HCT116 (cell line): ENCODE data around the gene EPHA2. TPM values are rescaled to one million over a fixed set of nuclear protein-coding genes. Genes with fewer than 3 reads are reported as not detected.

Experiments used
- ATAC-seq: fragments of 200-7000 bp; cut with Tn5 transposase; 2 replicates; pipeline ENCODE4 v1.9.1; 2020; ENCODE audit warnings: mild to moderate bottlenecking, moderate library complexity
- BruUV-seq: library from RNA; stranded (reverse); fragments of 400-500 nt; replicated peaks from 2 replicates; lab custom pipeline; 2021; lab: Mats Ljungman, UMichigan
- CTCF ChIA-PET: fragments of 300-600 bp; sonication (Branson Sonifier 250); formaldehyde crosslinking; loops from one replicate; lab custom pipeline; 2021; ENCODE audit warnings: antibody characterized with exemption; lab: Charles Lee
- POLR2A ChIA-PET: fragments of 300-600, 350-600 bp; sonication (Branson Sonifier 250); formaldehyde crosslinking; loops from one replicate; lab custom pipeline; 2021; ENCODE audit warnings: antibody characterized with exemption; lab: Charles Lee
- RAD21 ChIA-PET, 2 experiments: fragments of 300-600 bp; sonication (Branson Sonifier 250); formaldehyde crosslinking; loops; one replicate each; lab custom pipeline; 2023; ENCODE audit warnings: low total read pairs in 2 of 2; ENCODE audit not compliant: uncharacterized antibody in 2 of 2, unreplicated experiment in 2 of 2, low non-redundant PET in 1 of 2; lab: Charles Lee
- DNase-seq: peaks from one replicate; pipeline ENCODE4 v3.0.0-alpha.2; 2010; ENCODE audit warnings: low read depth, low spot score
- H2AFZ ChIP-seq: fragments of 200-600 bp; shearing (Covaris generic), sonication (generic); 2 replicates; pipeline ENCODE4 v1.6.1; 2017; ENCODE audit warnings: low read depth, mixed run types, mixed read lengths, antibody characterized with exemption, low read length; ENCODE audit not compliant: poor library complexity, severe bottlenecking
- H3K27ac ChIP-seq: 2 replicates; pipeline ENCODE4 v1.5.1; 2012; ENCODE audit warnings: low read depth, low read length
- H3K27me3 ChIP-seq: fragments of 200-600 bp; sonication (generic); 2 replicates; pipeline ENCODE4 v1.6.1; 2016; ENCODE audit warnings: mixed run types, low read length, mixed read lengths; ENCODE audit not compliant: insufficient read depth
- H3K36me3 ChIP-seq, 2 experiments: fragments of 200-500 bp in 1 of 2; fragments of 200-600 bp in 1 of 2; sonication (Bioruptor generic) in 1 of 2; sonication (generic) in 1 of 2; 2 replicates each; pipeline versions ENCODE4 v1.5.1 to v1.6.1; 2014 to 2016; ENCODE audit warnings: low read length in 2 of 2, inconsistent platforms in 1 of 2, mixed read lengths in 1 of 2, mixed run types in 1 of 2; ENCODE audit not compliant: insufficient read depth in 2 of 2, control insufficient read depth in 1 of 2
- H3K4me1 ChIP-seq, 2 experiments: fragments of 200-600 bp in 1 of 2; sonication (generic) in 1 of 2; 2 replicates each; pipeline versions ENCODE4 v1.5.1 to v1.6.1; 2012 to 2017; ENCODE audit warnings: low read length in 2 of 2, inconsistent platforms in 1 of 2, mild to moderate bottlenecking in 1 of 2, mixed read lengths in 1 of 2, mixed run types in 1 of 2, moderate library complexity in 1 of 2; ENCODE audit not compliant: insufficient read depth in 2 of 2, control insufficient read depth in 1 of 2
- H3K4me2 ChIP-seq: fragments of 200-600 bp; sonication (generic); 2 replicates; pipeline ENCODE4 v1.6.1; 2017; ENCODE audit warnings: mixed run types, low read length, mixed read lengths
- H3K4me3 ChIP-seq, 2 experiments: fragments of 200-600 bp in 1 of 2; sonication (generic) in 1 of 2; replicated peaks in 1 of 2; 2 replicates each; pipeline ENCODE4 v1.5.1; 2011 to 2016; ENCODE audit warnings: low read length in 2 of 2, control low read depth in 1 of 2, low read depth in 1 of 2, mild to moderate bottlenecking in 1 of 2, mixed read lengths in 1 of 2, mixed run types in 1 of 2
- H3K79me2 ChIP-seq: fragments of 200-600 bp; sonication (generic); 2 replicates; pipeline ENCODE4 v1.6.1; 2017; ENCODE audit warnings: mild to moderate bottlenecking, mixed run types, low read length, moderate library complexity, mixed read lengths; ENCODE audit not compliant: insufficient read depth
- H3K9ac ChIP-seq: fragments of 200-600 bp; sonication (generic); 2 replicates; pipeline ENCODE4 v1.6.1; 2016; ENCODE audit warnings: low read length, mixed read lengths
- H3K9me2 ChIP-seq: fragments of 200-600 bp; sonication (generic), shearing (Covaris generic); 2 replicates; pipeline ENCODE4 v1.6.1; 2017; ENCODE audit warnings: mixed run types, mild to moderate bottlenecking, moderate library complexity; ENCODE audit not compliant: insufficient read depth
- H3K9me3 ChIP-seq, 2 experiments: fragments of 200-500 bp in 1 of 2; fragments of 200-600 bp in 1 of 2; sonication (Bioruptor generic) in 1 of 2; sonication (generic) in 1 of 2; 2 replicates each; pipeline ENCODE4 v1.6.1; 2014 to 2017; ENCODE audit warnings: low read length in 2 of 2, mixed read lengths in 2 of 2, inconsistent platforms in 1 of 2, low read depth in 1 of 2, mild to moderate bottlenecking in 1 of 2, mixed run types in 1 of 2, moderate library complexity in 1 of 2; ENCODE audit not compliant: control insufficient read depth in 1 of 2, insufficient read depth in 1 of 2
- H4K20me1 ChIP-seq: fragments of 200-600 bp; sonication (generic), shearing (Covaris generic); 2 replicates; pipeline ENCODE4 v1.6.1; 2017; ENCODE audit warnings: mixed run types, mild to moderate bottlenecking, moderate library complexity; ENCODE audit not compliant: insufficient read depth
- ELF1 ChIP-seq: IDR thresholded peaks from 2 replicates; pipeline ENCODE4 v1.6.1; 2012; ENCODE audit warnings: low read depth, borderline replicate concordance
- EZH2phosphoT487 ChIP-seq: fragments of 200-600 bp; IDR thresholded peaks from 2 replicates; pipeline ENCODE4 v1.6.1; 2018; ENCODE audit warnings: antibody characterized with exemption, borderline replicate concordance
- FOSL1 ChIP-seq: IDR thresholded peaks from 2 replicates; pipeline ENCODE4 v1.6.1; 2012; ENCODE audit warnings: low read depth
- JUND ChIP-seq: IDR thresholded peaks from 2 replicates; pipeline ENCODE4 v1.6.1; 2012
- POLR2AphosphoS5 ChIP-seq: IDR thresholded peaks from 2 replicates; pipeline ENCODE4 v1.6.1; 2011; ENCODE audit warnings: mild to moderate bottlenecking, low read depth, low read length, moderate library complexity
- RAD21 ChIP-seq: IDR thresholded peaks from 2 replicates; pipeline ENCODE4 v1.6.1; 2012; ENCODE audit warnings: low read depth, mild to moderate bottlenecking
- SP1 ChIP-seq: IDR thresholded peaks from 2 replicates; pipeline ENCODE4 v1.6.1; 2012; ENCODE audit warnings: low read depth
- SRF ChIP-seq: IDR thresholded peaks from 2 replicates; pipeline ENCODE4 v1.6.1; 2012; ENCODE audit warnings: low read depth
- TCF7L2 ChIP-seq: IDR thresholded peaks from 2 replicates; pipeline ENCODE4 v1.7.0; 2011; ENCODE audit warnings: borderline replicate concordance, inconsistent platforms; ENCODE audit not compliant: insufficient read depth, insufficient read length; ENCODE audit errors: extremely low read depth
- YY1 ChIP-seq: IDR thresholded peaks from 2 replicates; pipeline ENCODE4 v1.6.1; 2011; ENCODE audit warnings: low read length, low read depth, moderate library complexity, mild to moderate bottlenecking; ENCODE audit not compliant: insufficient replicate concordance; ENCODE audit errors: extremely low read depth
- ZNF274 ChIP-seq: fragments of 200-500 bp; sonication (Bioruptor generic); IDR thresholded peaks from 2 replicates; pipeline ENCODE4 v1.6.1; 2014; ENCODE audit warnings: mild to moderate bottlenecking, low read depth, low read length, inconsistent platforms
- intact Hi-C: fragments of 100-400 bp; cut with micrococcal nuclease; formaldehyde crosslinking; loops from 2 replicates; pipeline ENCODE4 v1.10.0; 2022
- total RNA-seq: library from RNA; stranded (reverse); gene quantifications from one replicate; pipeline ENCODE4 v1.2.1, GENCODE V29; 2021; ENCODE audit not compliant: unreplicated experiment
- TF ChIP-seq, protein P1 (sequence below): IDR thresholded peaks from 2 replicates; pipeline ENCODE4 v1.6.1; 2012
- TF ChIP-seq, protein P2 (sequence below): IDR thresholded peaks from 2 replicates; pipeline ENCODE4 v1.6.1; 2011; ENCODE audit warnings: mild to moderate bottlenecking, low read length, moderate library complexity; ENCODE audit not compliant: insufficient replicate concordance; ENCODE audit errors: extremely low read depth
- TF ChIP-seq, protein P3 (sequence below): IDR thresholded peaks from 2 replicates; pipeline ENCODE4 v1.6.1; 2012

Gene EPHA2
- total RNA-seq, 1 experiment from 2014 or later = 164 TPM

DNA sequence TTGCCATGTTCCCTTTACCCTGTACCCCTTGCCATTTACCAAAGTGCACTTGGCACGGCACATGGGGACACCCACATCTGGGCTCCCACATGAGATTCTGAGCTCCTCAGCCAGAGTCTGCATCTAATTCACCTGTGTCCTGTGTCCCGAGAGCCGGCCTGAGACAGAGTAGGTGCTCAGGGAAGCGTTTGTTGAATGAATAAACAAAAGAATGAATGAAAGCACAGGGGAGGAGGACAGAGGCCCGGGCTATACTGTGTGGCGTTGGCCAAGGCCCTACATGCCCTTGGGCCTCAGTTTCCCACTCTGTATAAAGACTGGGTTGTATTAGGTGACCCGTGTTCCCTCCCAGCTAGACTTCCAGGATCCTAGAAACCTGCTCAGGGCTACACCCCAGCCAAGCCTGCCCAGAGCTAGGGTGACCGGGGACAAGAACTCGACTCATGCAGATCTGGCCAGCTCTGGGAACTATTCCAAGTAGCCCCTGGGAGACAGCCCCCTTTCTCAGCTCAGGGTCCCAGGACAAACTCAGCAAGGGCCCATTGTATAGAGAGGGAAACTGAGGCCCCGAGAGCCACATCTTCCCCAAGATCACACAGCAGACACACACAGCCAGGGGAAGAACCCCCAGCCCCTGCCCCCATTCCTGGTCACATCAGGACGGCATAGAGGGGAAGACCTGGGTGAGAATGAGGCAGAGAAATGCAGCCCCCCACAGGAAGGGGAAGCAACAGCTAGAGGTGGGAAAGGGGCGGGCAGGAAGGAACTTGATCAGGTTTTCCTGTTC lies 6.0 kb downstream of the EPHA2 start:
- Histone ChIP-seq H2AFZ (no peak overlapping the region), H3K27me3 (no peaks in the 10 kb centered on the region), H3K9ac (peak overlapping the region; percentile 99; the same call in 1 of the 2 replicates), H3K4me3 (no peak overlapping the region), H4K20me1 (peaks cover 27% of the 10 kb centered on the region; the same call in 1 of the 2 replicates), H3K36me3 (peaks cover 11 to 71% of the 10 kb centered on the region in 2 experiments; a peak in 3 of 4 replicates), H3K79me2 (peaks cover 100% of the 10 kb centered on the region), H3K4me2 (peak overlapping the region; percentile 85), H3K9me3 (no peaks in the 10 kb centered on the region), H3K4me1 (peaks cover 79 to 96% of the 10 kb centered on the region in 2 experiments), H3K27ac (peak overlapping the region; percentile 100), H3K9me2 (no peaks in the 10 kb centered on the region)
- no TSS peak for BruUV-seq
- CTCF ChIA-PET = no interaction called here
- DNase-seq (no peak), ATAC-seq (no peak)
- intact Hi-C loops = loop anchor here (5.0 kb wide), 2 partner anchors 363 to 623 kb away; partner anchors contain the start of gene DNAJC16
- TF ChIP-seq, protein P1, sequence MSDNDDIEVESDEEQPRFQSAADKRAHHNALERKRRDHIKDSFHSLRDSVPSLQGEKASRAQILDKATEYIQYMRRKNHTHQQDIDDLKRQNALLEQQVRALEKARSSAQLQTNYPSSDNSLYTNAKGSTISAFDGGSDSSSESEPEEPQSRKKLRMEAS = no peak
- TF ChIP-seq, protein P2, sequence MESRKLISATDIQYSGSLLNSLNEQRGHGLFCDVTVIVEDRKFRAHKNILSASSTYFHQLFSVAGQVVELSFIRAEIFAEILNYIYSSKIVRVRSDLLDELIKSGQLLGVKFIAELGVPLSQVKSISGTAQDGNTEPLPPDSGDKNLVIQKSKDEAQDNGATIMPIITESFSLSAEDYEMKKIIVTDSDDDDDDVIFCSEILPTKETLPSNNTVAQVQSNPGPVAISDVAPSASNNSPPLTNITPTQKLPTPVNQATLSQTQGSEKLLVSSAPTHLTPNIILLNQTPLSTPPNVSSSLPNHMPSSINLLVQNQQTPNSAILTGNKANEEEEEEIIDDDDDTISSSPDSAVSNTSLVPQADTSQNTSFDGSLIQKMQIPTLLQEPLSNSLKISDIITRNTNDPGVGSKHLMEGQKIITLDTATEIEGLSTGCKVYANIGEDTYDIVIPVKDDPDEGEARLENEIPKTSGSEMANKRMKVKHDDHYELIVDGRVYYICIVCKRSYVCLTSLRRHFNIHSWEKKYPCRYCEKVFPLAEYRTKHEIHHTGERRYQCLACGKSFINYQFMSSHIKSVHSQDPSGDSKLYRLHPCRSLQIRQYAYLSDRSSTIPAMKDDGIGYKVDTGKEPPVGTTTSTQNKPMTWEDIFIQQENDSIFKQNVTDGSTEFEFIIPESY = no peak
- no peak for TF ChIP-seq POLR2AphosphoS5
- no peak for TF ChIP-seq FOSL1
- TF ChIP-seq JUND = no peak
- TF ChIP-seq, protein P3, sequence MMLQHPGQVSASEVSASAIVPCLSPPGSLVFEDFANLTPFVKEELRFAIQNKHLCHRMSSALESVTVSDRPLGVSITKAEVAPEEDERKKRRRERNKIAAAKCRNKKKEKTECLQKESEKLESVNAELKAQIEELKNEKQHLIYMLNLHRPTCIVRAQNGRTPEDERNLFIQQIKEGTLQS = no peak
- no peak for TF ChIP-seq ELF1
- no peak for TF ChIP-seq SRF
- no peak for TF ChIP-seq SP1
- no peak for TF ChIP-seq ZNF274
- no peak for TF ChIP-seq TCF7L2
- no peak for TF ChIP-seq RAD21
- no peak for TF ChIP-seq YY1
- no peak for TF ChIP-seq EZH2phosphoT487
- POLR2A ChIA-PET = interaction anchor here (1.6 kb wide), 1 partner anchor 14 kb away, joined by 3 read pairs; no protein-coding TSS in a partner anchor
- RAD21 ChIA-PET = interaction anchor here in 1 of 2 experiments (0.8 kb wide), 1 partner anchor 71 kb away, joined by 3 read pairs; no protein-coding TSS in a partner anchor
